Mucosa of stomach (tissue), 1 donor: Measurements from ENCODE around the gene ARRDC5.
"Not testable (repeated sequence)": the region's sequence is repeated elsewhere in the genome, so short reads cannot be mapped to it uniquely, and the experiment has no call there.

Source experiments
- H3K27me3 ChIP-seq: one replicate; pipeline ENCODE4 v1.7.0; 2013; ENCODE audit warnings: mild to moderate bottlenecking, low read length; ENCODE audit not compliant: control insufficient read depth, insufficient read depth
- H3K36me3 ChIP-seq: one replicate; pipeline ENCODE4 v1.7.0; 2013; ENCODE audit warnings: low read length; ENCODE audit not compliant: control insufficient read depth, insufficient read depth
- H3K4me1 ChIP-seq: one replicate; pipeline ENCODE4 v1.7.0; 2013; ENCODE audit warnings: mild to moderate bottlenecking, low read length; ENCODE audit not compliant: control insufficient read depth, insufficient read depth
- H3K4me3 ChIP-seq: one replicate; pipeline ENCODE4 v1.7.0; 2013; ENCODE audit warnings: low read length
- H3K9ac ChIP-seq: one replicate; pipeline ENCODE4 v1.7.0; 2013; ENCODE audit warnings: mild to moderate bottlenecking, low read length, moderate library complexity
- H3K9me3 ChIP-seq: one replicate; pipeline ENCODE4 v1.7.0; 2013; ENCODE audit warnings: mild to moderate bottlenecking, low read length, moderate library complexity; ENCODE audit not compliant: control insufficient read depth
- donor health status: Pancreatic carcinoma.

The ARRDC5 gene

GRCh38 chr19:4908781-4909155 lies 6.1 kb upstream of the ARRDC5 start:
- peaks cover 27% of the 10 kb centered on the region for H3K4me1 ChIP-seq
- H3K4me3 ChIP-seq: no peak overlapping the region
- no peaks in the 10 kb centered on the region for H3K9me3 ChIP-seq
- no peak overlapping the region for H3K9ac ChIP-seq
- H3K27me3 ChIP-seq: peaks cover 9% of the 10 kb centered on the region
- no peaks in the 10 kb centered on the region for H3K36me3 ChIP-seq

GRCh38 chr19:4908360-4908759 lies 5.7 kb upstream of the ARRDC5 start:
- H3K4me3 ChIP-seq: no peak overlapping the region
- no peaks in the 10 kb centered on the region for H3K9me3 ChIP-seq
- peaks cover 9% of the 10 kb centered on the region for H3K27me3 ChIP-seq
- H3K4me1 ChIP-seq: peaks cover 27% of the 10 kb centered on the region
- no peak overlapping the region for H3K9ac ChIP-seq
- H3K36me3 ChIP-seq: no peaks in the 10 kb centered on the region

DNA sequence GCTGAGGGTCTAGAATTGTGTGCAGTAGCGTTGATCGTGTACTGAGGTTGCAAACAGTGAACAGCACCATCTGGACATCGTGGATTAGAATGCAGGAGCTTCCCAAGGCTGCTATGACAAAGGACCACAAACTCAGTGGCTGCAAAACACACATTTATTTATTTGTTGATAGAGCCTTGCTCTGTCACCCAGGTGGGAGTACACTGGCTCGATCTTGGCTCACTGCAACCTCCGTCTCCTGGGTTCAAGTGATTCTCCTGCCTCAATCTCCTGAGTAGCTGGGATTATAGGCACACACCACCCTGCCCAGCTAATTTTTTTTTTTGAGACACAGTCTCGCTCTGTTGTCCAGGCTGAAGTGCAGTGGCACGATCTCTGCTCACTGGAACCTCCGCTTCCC lies 4.3 kb upstream of the ARRDC5 start:
- Histone ChIP-seq H3K36me3 (no peaks in the 10 kb centered on the region), H3K4me3 (no peak overlapping the region), H3K9me3 (no peaks in the 10 kb centered on the region), H3K9ac (no peak overlapping the region), H3K4me1 (peaks cover 22% of the 10 kb centered on the region), H3K27me3 (peaks cover 9% of the 10 kb centered on the region)

- H3K36me3 ChIP-seq: no peaks in the 10 kb centered on the region
- peaks cover 6% of the 10 kb centered on the region for H3K4me1 ChIP-seq
- peaks cover 9% of the 10 kb centered on the region for H3K27me3 ChIP-seq
- H3K9me3 ChIP-seq: no peaks in the 10 kb centered on the region
- no peak overlapping the region for H3K9ac ChIP-seq
- no peak overlapping the region for H3K4me3 ChIP-seq
Measured at GRCh38 chr19:4904481-4904880, 1.8 kb upstream of the ARRDC5 start.

GRCh38 chr19:4900879-4901278 lies 1.8 kb downstream of the ARRDC5 start:
- H3K9me3 ChIP-seq, H3K36me3 ChIP-seq, H3K27me3 ChIP-seq, H3K4me3 ChIP-seq, H3K4me1 ChIP-seq, H3K9ac ChIP-seq: not testable (repeated sequence)

GRCh38 chr19:4897146-4897545 lies 5.5 kb downstream of the ARRDC5 start:
- H3K4me3 ChIP-seq: no peak overlapping the region
- H3K4me1 ChIP-seq: no peaks in the 10 kb centered on the region
- no peaks in the 10 kb centered on the region for H3K36me3 ChIP-seq
- no peaks in the 10 kb centered on the region for H3K27me3 ChIP-seq
- no peaks in the 10 kb centered on the region for H3K9me3 ChIP-seq
- H3K9ac ChIP-seq: no peak overlapping the region

DNA sequence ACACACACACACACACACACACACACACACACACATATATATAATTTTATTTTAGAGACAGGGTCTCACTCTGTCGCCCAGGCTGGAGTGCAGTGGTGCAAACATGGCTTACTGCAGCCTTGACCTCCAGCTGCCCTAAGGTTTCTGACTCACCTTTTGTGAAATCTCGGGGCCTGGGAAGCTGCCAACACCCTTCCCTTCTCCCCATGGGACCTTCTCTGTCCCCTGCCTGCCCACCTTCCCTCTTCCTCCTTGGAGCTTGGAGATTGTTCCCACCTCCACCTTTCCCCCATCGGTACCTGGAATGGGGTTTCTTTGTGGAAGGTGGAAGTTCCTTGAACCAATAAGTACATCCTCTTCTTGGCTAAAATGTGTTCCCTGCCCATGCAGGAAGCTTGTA lies 6.3 kb downstream of the ARRDC5 start:
- Histone ChIP-seq H3K9me3 (no peaks in the 10 kb centered on the region), H3K4me3 (no peak overlapping the region), H3K36me3 (no peaks in the 10 kb centered on the region), H3K4me1 (no peaks in the 10 kb centered on the region), H3K9ac (no peak overlapping the region), H3K27me3 (no peaks in the 10 kb centered on the region)

DNA sequence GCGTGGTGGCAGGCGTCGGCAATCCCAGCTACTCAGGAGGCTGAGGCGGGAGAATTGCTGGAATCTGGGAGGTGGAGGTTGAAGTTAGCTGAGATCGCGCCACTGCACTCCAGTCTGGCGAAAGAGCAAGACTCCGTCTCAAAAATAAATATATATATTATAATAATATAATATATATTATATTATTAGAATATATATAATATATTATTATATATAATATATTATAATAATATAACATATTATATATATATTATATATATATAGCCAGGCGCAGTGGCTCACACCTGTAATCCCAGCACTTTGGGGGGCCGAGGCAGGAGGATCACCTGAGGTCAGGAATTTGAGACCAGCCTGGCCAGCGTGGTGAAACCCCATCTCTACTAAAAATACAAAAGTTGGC lies 9.7 kb downstream of the ARRDC5 start:
- H3K9me3 ChIP-seq, H3K27me3 ChIP-seq, H3K9ac ChIP-seq, H3K4me1 ChIP-seq, H3K4me3 ChIP-seq, H3K36me3 ChIP-seq: not testable (repeated sequence)

- Histone ChIP-seq H3K9me3 (no peaks in the 10 kb centered on the region), H3K9ac (no peak overlapping the region), H3K4me3 (no peak overlapping the region), H3K27me3 (no peaks in the 10 kb centered on the region), H3K36me3 (no peaks in the 10 kb centered on the region), H3K4me1 (no peaks in the 10 kb centered on the region)
Measured at GRCh38 chr19:4891066-4891465, 11.6 kb downstream of the ARRDC5 start.

DNA sequence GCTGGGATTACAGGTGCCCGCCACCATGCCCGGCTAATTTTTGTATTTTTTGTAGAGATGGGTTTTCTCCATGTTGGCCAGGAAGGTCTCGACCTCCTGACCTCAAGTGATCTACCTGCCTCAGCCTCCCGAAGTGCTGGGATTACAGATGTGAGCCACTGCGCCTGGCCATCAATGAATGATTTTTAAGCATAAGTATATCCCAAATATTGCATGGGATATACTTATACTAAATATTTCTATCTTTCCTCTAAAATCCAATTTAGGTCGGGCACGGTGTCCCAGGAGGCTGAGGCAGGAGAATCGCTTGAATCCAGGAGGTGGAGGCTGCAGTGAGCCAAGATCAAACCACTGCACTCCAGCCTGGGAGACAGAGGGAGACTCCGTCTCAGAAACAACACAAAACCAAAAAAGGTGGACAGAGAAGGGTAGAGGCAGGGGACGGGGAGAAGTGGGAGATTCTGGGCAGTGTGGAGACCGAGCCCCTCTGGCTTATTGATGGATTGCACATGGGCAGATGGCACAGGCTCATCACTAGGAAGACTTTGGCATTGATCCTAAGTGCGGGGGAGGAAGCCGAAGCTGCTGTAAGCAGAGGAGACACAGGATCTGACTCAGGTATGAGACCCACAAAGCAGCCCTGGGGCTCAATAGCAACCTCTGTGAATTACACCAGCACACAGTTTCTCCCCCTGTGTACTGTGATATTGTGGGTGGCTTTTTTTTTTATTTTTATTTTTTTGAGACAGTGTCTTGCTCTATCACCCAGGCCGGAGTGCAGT lies 13.5 kb downstream of the ARRDC5 start:
- H3K4me1 ChIP-seq: no peaks in the 10 kb centered on the region
- no peaks in the 10 kb centered on the region for H3K27me3 ChIP-seq
- H3K36me3 ChIP-seq: no peaks in the 10 kb centered on the region
- H3K9ac ChIP-seq: no peak overlapping the region
- H3K4me3 ChIP-seq: no peak overlapping the region
- H3K9me3 ChIP-seq: no peaks in the 10 kb centered on the region

GRCh38 chr19:4887803-4888202 lies 14.9 kb downstream of the ARRDC5 start:
- H3K4me1 ChIP-seq, H3K9ac ChIP-seq, H3K27me3 ChIP-seq, H3K4me3 ChIP-seq, H3K9me3 ChIP-seq, H3K36me3 ChIP-seq: not testable (repeated sequence)

DNA sequence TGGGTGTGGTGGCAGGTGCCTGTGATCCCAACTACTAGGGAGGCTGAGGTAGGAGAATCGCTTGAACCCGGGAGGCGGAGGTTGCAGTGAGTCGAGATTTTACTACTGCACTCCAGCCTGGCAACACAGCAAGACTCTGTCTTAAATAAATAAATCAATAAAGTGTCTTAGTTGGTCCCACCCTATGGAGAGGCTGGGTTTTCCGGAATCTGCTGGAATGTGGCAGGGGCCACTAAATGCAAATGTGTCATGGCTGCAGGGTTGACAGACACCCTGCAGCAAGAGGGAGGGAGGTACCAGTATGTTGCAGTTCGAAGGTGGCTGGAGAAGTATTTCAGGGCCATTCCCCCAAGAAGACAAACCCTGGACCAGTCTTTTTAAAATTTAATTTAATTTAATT lies 17.7 kb downstream of the ARRDC5 start:
- not testable (repeated sequence) for H3K4me1 ChIP-seq, H3K36me3 ChIP-seq, H3K9me3 ChIP-seq, H3K4me3 ChIP-seq, H3K27me3 ChIP-seq, H3K9ac ChIP-seq

DNA sequence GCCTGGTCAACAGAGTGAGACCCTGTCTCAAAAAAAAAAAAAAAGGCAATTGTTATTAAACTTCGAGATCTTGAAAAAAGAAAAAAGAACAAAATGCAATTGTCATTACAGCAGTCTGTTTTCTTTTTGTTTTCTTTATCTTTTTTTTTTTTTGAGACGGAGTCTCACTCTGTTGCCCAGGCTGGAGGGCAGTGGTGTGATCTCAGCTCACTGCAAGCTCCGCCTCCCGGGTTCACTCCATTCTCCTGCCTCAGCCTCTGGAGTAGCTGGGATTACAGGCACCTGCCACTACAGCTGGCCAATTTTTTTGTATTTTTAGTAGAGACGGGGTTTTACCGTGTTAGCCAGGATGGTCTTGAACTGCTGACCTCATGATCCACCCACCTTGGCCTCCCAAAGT lies 19.8 kb downstream of the ARRDC5 start:
- not testable (repeated sequence) for H3K9ac ChIP-seq, H3K4me3 ChIP-seq, H3K27me3 ChIP-seq, H3K36me3 ChIP-seq, H3K9me3 ChIP-seq, H3K4me1 ChIP-seq
